ENCODE measurements around the gene SNX21.

- TF ChIP-seq CTCF (IDR thresholded peaks at IDR 0.05; ENCODE audit: insufficient read depth, low read length, poor library complexity, severe bottlenecking) (no peak), EZH2phosphoT487 (conservative IDR thresholded peaks at IDR 0.05; ENCODE audit: low read length) (no peak)
Measured at GRCh38 chr20:45827030-45827652, 6.5 kb upstream of the SNX21 start, which contains the start of gene TNNC2.

All from SU-DHL-6 (cell line).